GM12872 (cell line): ENCODE data around the gene ZIC5.
A peak's percentile ranks its signal among the peaks of the same experiment; 100 is the strongest.

Experiments
- TF ChIP-seq, protein P1 (sequence below): IDR thresholded peaks from 3 replicates; pipeline ENCODE4 v1.5.1; 2011; ENCODE audit warnings: low read depth, mild to moderate bottlenecking, low read length, moderate library complexity; ENCODE audit not compliant: insufficient read depth

The ZIC5 gene

GRCh38 chr13:99923877-99924582 lies 47.5 kb downstream of the ZIC5 start:
- TF ChIP-seq, protein P1, sequence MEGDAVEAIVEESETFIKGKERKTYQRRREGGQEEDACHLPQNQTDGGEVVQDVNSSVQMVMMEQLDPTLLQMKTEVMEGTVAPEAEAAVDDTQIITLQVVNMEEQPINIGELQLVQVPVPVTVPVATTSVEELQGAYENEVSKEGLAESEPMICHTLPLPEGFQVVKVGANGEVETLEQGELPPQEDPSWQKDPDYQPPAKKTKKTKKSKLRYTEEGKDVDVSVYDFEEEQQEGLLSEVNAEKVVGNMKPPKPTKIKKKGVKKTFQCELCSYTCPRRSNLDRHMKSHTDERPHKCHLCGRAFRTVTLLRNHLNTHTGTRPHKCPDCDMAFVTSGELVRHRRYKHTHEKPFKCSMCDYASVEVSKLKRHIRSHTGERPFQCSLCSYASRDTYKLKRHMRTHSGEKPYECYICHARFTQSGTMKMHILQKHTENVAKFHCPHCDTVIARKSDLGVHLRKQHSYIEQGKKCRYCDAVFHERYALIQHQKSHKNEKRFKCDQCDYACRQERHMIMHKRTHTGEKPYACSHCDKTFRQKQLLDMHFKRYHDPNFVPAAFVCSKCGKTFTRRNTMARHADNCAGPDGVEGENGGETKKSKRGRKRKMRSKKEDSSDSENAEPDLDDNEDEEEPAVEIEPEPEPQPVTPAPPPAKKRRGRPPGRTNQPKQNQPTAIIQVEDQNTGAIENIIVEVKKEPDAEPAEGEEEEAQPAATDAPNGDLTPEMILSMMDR, result no peak

DNA sequence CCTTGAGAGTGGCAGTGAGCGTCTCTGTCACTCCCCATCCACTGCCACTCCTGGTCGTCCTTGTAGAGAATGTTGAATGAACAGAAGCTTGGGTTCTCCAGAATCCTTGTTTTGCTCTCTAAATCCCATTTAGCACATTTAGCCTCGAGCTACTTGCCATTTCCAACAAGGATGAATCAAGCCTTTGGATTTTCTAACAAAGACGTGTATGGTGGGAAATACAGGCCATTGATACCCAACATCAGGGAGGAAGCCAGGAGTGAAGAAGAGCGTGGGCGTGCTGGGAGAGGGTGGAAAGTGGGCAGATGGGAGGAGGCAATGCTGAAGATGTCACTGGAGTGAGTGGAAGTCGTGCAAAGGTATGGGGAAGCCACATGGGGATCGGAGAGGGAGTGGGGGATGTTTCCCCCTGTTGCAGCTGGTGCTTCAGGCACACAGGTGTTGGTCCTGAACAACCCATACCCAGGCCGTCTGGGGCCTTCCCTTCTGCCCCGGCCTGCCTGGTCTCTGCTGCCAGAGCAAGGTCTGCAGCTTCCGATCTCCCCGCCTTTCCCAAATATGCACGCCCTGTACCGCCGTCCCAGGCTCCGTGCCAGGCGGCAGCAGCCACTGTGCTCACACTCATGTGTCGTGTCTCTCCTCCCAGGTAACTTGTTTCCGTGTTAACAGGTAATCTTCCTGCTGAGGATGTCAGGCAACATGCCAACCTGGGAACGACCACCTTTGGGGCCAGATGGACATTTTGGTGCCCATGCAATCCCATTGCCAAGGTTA lies 48.7 kb downstream of the ZIC5 start:
- TF ChIP-seq, protein P1, result no peak

DNA sequence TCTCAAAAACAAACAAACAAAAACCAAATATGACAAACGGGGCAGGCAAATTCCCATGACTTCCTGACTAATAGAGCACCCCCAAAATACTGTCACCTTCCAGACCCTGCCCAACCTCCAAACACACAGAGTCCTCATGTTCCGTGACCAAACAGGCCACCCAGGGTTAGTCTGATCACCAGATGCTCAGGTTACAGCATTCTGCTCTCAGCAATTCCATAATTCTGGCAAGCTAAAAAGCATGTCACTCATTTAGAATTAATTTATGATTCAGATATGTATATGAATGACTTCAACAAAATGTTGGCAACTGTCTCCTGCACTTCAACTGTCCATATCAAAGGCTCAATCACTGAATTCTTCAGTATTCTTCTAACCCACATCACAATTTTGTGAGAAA lies 52.4 kb downstream of the ZIC5 start:
- TF ChIP-seq, protein P1, result no peak

DNA sequence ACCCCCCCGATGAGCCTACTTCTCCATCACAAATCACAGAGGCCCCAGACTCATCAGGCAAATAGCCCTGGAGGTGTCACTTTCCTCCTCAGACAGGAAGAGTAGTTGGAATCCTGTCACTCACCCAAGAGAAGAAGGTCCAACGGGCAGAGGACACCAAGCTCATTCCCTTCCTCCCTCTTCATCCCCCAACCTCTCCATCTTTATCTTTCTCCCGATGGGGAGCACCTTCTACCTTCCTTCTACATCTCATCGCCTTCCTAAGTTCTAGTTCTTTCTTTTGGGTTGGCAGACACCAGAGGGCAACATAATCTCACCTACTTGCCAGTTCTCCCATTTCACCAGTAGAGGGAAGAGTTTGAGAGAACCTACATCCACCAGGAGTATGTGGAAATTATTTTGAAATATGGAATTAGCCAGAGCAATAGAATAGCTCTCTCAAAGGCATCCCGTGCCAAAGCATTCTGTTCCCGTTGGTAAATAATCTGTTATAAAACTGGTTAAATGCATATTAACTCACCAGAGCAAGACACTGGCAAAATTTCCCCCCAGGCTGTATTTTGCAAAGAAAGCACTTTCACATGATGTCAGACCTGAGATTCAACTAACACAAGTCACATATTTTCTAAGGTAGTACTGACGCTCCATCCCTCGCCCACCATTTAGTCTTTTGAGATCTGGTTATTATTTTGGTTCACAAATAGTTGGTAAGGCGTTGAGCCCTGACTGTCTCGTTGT lies 55.0 kb downstream of the ZIC5 start:
- TF ChIP-seq, protein P1, result peak; percentile 89

GRCh38 chr13:99913167-99913566 lies 58.4 kb downstream of the ZIC5 start:
- TF ChIP-seq, protein P1, result no peak
